GM04504 (cell line): ENCODE measurements around the gene PET117.
"Not testable (repeated sequence)": the region's sequence is repeated elsewhere in the genome, so short reads cannot be mapped to it uniquely, and the experiment has no call there.

ENCODE experiments used
- DNase-seq: peaks from one replicate; pipeline ENCODE4 v3.0.0-alpha.2; 2012; ENCODE audit warnings: low read depth

The PET117 gene, protein sequence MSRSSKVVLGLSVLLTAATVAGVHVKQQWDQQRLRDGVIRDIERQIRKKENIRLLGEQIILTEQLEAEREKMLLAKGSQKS

DNA sequence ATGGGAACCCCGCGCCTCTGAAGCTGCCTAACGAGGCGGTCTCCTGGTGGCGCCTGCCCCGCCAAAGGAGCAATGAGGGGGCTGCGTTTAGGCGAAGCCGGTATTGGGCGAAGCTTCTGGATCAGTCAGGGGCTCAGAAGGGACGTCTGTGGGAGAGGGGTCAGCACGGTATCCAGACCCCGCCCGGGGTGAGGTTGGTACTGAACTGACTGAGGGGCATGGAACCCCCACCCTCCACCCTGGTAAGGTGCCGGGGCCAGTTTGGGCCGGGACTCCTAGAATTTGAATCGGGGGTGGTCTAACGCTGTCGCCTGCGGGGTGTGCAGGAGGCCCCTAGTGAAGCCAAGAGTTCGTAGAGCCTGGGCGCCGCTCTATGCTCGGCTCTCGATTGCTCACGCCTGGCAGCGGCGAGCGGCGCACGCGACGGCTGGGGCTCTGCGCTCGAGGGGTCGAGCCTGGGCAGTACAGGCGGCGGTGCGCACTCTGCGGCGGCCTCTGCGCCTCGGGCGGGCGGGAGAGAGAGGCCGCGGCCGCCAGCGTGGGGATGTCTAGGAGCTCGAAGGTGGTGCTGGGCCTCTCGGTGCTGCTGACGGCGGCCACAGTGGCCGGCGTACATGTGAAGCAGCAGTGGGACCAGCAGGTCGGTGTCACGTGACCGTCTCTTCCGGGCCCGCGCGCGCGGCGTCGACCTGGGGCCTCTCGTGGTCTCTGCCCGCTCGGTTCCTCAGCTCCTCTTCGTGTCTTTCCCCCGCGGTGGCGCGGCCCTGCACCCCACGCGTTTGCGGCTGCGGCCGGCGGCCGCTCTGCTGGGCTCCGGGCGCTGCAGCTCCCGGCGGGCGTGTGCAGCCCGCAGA, at the start of gene PET117, which contains the start of gene KAT14:
Gene PET117, plus strand, starts transcription at position 452 of the 854 bp plus-strand sequence. Its CDS starts 93 bp downstream, at position 545.
Gene KAT14, plus strand, starts transcription at position 452 of the 854 bp plus-strand sequence. CDS start 4,798 bp downstream, outside the sequence.
- peak; percentile 88 for DNase-seq

DNA sequence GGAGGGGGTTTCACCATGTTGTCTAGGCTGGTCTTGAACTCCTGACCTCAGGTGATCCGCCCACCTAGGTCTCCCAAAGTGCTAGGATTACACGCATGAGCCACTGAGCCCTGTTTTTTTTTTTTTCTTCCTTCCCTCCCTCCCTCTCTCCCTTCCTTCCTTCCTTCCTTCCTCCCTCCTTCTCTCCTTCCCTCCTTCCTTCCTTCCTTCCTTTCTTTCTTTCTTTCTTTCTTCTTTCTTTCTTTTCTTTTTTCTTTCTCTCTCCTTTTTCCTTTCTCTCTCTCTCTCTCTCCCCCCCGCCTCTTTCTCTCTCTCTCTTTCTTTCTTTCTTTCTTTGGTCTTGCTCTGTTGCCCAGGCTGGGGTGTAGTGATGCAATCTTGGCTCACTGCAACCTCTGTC, 49.4 kb upstream of the PET117 start:
- DNase-seq = not testable (repeated sequence)

DNA sequence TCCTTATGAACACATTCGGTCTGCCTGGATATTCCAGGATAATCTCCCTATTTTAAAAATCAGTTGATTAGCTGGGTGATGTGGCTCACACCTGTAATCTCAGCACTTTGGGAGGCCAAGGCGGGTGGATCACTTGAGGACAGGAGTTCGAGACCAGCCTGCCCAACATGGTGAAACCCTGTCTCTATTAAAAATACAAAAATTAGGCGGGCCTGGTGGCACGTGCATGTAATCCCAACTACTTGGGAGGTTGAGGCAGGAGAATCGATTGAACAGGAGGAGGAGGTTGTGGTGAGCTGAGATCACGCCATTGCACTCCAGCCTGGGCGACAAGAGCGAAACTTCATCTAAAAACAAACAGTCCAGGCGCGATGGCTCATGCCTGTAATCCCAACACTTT, 48.8 kb upstream of the PET117 start:
- not testable (repeated sequence) for DNase-seq

DNA sequence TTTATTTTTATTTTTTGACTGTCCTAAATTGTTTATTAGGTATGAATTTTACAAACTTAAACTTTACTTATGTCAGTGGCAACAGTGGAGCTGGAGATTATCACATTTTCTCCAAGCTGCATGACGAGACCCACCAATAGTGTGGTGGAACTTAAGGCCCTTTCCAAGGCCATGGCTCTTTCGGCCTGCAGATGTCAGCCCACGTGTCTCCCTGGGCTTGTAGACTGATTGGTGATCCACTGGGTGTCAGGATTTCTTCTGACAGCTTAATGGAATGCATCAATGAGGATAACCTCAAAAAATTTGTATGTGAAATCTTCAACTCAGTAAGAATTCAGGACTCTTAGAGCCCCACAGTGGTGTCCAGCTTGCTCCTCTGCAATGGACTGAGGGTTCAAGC, 47.6 kb upstream of the PET117 start:
- no peak for DNase-seq

DNA sequence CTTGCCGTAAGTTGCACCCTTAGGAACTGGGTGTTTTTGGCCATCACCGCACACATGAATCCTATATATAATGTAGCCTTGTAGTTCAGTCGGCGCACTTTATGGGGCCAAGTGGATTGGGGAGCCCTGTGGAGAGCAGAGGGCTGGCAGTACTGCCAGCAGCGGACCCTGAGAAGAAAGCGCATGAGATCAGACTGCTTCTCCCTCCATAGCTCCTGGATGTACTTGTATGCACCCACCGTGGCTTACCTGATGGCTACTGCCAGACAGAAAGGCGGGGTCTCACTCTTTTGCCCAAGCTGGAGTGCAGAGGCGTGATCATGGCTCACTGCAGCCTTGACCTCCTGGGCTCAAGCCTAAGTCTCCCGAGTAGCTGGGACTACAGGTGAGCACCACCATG, 47.2 kb upstream of the PET117 start:
- no peak for DNase-seq

DNA sequence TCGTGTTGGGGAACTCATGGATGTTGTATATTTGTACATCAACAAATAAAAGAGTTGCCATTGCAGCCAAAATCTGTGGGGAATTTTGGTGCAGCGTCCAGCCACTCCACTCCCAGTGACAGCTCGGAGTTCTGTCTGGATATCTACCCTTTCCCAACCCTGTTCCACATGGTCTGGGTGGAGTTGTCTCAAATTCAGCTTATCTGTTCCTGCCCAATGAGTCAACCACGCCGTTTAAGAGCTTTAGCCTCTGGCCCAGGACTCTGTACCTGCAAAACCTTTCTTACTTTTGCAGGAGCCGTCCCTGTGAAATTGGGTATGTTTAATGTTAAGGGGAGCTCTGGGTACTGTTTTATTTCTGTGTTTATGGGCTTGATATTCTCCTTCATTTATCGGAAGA, 46.0 kb upstream of the PET117 start:
- DNase-seq = no peak

DNA sequence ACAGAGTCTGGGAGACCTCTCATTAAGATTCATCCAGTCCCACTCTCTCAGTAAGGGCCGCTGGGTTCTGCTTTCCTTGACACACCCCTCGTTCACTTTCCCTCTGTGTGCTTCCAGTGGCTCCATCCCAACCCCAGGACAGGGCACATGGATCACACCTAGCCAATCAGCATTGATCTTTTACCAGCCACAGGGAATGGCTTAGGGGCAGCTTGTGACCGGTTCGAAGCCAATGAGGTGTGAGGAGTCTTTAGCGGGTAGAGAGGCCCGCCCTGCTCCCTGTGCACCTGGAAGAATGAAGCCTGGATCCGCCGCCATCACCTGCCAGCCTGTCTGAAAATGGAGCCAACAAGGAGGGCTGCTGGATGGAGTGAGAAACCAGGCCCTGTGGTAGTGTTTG, 44.8 kb upstream of the PET117 start:
- no peak for DNase-seq

DNA sequence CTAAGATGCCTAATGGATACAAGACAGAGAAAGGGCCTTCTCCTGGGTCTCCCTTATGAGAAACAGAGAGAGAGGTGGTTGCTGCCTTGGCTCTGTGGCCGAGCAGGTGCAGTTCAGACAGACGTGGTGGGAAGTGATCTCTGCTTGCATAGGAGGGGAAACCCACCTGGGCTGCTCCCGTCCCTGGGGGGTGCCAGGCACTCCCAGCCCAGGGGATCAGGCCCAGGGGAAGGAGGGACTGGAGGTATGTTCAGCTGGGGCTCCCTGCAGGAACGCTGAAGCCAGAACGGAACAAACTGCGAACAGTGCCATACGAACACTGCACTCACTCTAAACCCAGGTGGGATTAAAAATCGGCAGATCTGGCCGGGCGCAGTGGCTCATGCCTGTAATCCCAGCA, 44.3 kb upstream of the PET117 start:
- no peak for DNase-seq

DNA sequence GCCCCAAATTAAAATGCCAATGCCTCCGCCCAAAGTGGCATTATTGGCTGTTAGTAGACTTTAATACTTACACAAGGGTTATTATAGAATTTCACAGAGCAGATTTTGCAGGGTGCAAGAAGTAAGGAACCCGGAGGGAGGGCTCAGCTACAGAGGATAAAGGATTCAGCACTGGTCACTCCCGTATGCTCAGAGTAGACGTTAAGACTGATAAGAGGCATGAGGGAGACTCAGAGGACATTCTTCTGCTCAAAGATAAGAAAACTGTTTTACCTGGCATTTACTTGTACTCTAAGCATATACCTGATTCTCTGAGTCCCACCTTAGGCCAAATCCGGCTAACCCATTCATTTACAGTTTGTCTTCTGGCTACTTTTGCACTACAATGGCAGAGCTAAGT, 43.5 kb upstream of the PET117 start:
- DNase-seq = no peak

DNA sequence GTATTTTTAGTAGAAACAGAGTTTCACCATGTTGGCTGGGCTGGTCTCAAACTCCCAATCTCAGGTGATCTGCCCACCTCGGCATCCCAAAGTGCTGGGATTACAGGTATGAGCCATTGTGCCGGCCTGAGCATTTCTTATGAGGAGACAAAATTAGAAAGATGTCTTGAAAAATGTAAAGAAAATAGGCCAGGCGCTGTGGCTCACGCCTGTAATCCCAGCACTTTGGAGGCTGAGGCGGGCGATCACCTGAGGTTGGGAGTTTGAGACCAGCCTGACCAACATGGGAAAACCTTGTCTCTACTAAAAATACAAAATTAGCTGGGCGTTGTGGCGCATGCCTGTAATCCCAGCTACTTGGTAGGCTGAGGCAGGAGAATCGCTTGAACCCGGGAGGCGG, 37.1 kb upstream of the PET117 start:
- not testable (repeated sequence) for DNase-seq

DNA sequence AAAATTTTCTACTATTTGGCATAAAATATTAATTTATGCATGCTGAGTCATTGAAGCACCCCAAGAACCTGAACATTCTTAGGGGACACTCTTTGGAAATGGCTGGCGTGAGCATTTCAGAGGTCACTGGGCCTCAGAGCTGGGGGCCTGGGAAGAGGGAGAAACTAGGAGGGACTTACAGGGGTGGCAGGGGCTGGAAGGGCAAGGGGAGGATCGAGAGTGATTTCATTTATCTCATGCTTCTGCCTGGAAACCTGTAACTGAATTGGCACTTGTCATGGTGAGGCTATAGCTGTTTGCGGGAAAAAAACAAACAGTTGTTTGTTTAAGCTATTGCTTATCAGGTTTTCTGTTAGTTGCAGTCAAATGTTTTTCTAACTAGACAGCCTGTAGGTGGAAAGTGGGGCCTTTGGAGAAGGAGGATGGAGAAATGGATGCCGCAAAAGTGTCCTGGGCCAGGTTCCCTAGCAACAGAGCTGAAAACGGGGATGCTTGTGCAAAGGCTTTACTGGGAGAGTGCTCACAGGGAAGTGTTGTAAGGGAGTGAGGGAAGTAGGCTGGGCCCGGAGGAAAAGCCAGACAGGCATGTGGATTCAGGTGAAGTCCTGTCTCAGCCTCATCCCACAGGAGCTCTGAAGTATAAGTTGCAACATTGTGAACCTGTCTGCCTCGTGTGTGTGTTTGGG, 36.4 kb upstream of the PET117 start:
- DNase-seq = no peak

DNA sequence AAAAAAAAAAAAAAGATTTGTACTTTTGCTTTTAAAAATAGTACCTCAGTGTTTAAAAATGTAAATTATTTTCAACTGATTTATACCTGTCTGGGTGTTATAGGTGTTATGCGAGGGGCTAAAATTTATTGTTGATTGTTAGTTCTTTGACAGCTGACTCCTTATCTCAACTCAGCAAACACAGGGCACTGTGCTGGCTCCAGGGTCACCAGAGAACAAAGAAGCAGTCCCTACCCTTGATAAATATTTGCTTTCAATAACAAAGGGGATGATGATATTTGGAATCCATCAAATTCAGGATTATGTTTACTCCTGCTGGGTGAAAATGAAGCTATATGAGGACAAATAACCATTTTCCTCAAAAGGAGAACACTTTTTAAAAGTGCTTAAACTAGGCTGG, 34.2 kb upstream of the PET117 start:
- DNase-seq = no peak

DNA sequence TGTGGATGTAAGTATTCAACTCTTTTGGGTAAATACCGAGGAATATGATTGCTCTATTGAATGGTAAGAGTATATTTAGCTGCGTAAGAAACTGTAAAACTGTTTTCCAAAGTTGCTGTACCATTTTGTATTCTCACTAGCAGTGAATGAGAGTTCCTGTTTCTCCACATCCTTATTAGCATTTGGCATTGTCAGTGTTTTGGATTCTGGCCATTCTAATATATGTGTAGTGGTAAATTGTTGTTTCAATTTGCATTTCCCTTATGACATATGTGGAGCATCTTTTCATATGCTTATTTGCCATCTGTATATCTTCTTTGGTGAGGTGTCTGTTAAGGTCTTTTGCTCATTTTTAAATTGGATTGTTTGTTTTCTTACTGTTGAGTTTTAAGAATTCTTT, 29.3 kb upstream of the PET117 start:
- no peak for DNase-seq

DNA sequence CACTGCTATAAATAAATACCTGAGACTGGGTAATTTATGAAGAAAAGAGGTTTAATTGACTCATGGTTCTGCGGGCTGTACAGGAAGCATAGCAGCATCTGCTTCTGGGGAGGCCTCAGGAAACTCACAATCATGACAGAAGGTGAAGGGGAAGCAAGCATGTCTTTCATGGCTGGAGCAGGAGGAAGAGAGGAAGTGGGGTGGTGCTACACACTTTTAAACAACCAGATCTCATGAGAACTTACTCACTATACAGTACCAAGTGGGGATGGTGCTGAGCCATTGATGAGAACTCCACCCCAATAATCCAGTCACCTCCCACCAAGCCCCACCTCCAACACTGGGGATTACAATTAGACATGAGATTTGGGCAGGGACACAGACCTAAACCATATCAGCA, 9.1 kb upstream of the PET117 start:
- DNase-seq = not testable (repeated sequence)

DNA sequence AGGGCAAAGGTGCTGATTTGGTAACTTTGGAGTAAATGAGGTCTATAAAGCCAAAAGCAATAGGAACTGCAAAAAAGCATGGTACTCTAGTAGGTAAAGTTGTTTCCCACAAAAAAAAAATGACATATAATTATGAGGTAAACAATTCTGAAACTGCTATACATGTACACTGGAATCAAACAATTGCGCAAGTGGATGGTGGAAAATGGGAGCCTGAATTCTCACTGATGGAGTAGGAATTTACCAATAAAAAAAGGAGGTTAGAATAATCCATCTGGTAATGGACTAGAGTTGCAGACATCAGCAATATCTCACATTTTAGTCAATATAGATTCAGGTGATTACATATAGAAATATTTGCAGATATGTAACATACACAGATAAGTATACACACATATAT, 5.0 kb upstream of the PET117 start:
- DNase-seq = no peak

DNA sequence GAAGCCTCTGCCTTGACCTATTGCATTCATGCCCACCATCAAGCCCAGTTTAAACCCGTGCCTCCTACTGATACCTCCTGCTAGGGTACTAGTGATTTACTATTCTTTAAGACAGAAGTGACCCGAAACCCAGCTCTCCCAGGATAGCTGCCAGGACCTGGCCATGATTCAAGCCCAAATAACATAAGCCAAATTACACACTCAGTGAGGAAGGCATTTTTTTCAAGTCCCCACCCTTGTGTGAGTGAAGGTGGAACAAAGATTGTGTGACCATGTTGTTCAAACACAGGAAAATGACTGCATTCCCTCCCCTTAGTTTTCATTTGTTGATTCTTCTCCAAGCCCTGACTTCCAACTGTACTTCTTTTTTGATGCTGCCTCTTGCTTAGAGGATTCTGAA, 3.7 kb upstream of the PET117 start:
- no peak for DNase-seq

DNA sequence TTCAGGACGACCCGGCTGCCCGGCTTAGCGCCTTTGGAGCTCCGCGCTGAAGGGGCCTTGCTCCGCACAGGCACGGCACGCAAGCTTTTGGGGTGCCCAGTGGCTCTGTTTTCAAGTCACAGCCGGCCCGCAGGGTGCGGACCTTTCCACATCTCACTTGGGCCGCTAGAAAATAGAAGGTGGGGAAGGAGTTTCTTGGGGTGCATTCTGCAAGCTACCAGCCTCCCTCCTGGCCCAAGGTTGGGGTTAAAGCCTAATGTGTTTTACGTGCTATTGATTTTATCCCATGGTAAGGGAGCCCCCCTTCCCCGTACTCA, 561 bp downstream of the PET117 start:
- DNase-seq = no peak

DNA sequence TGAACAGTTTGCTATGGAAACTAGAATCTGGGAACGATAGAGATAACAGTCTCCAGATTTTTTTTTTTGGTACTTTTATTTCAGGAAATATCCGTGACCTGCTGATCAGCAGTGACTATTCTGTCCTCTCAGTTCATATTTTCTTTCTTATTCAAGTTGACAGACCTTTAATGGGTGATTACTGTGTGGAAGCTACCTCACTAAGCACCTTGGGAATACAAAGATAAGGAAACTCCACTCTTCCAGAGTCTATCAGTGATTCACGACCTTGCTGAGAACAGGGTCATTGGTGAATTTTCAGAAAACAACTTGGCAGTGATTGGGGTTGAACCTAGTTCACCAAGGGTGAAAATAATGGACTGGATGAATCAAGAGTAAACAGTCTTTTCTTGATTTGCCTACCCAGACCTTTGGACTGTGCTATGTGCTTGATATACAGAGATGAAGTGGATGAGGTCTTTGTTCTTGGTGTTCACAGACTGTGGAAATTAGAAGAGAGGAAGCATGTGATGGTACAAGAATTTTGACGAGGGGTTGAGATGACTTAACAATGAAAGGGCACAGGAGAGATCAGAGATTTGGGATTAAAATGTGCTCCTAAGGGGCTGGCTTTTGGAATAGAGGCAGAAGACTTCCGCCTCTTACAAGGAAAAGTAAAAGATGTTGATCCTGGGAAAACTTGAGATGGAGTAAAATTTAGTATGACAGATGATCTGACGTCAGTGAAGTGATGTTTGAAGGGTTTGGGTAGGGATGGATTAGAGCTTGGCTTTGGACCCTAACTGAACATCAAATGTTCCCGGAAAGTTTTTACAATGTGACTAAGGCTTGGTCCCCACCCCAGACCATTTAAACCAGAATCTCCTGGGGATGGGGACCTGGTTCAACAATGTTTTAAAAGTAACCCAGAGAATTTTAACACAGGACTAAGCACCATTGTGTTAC, 1.2 kb downstream of the PET117 start:
- DNase-seq = no peak

DNA sequence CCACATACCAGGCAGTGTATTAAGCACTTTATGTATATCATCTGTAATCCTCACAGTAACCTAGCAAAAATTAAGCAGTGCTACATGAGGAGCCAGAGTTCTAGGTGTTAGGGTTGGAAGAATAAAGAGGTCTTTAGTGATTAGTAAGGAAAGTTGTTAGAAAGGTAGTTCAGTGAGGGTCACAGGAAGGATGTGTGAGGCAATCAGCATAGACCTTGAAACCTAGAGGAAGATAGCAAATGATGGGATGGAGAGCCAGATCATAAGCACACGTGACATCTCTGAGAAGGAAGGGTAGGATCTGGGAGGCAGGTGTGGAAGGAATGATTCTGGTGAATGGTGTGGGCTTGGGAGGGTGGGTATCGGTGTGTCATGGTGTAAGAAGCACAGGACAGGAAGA, 2.2 kb downstream of the PET117 start:
- DNase-seq = no peak

DNA sequence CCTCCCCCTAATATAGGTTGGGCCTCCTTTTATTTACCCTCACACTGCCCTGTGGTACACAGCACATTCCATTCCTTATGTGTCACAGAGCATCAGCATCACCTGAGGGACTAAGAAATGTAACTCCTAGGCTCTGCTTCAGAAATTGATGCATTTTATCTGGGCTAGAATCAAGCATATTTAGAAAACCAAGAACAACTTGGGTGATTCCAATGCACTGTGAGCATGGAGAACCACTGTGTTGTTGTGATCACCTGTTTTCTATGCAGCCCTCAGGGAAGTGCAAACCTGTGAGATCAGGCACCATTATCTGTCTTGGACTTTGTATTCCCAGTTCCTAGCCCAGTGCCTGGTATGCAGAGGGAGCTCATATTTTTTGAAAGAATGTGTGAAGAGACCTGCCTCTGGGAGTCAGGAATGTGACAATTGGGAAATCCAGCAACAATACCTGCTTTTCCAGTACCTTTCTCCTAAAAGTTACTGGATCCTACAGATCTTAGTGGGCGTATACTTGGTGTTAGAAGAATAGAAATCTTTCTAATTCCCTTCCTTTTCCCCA, 7.0 kb downstream of the PET117 start:
- no peak for DNase-seq

DNA sequence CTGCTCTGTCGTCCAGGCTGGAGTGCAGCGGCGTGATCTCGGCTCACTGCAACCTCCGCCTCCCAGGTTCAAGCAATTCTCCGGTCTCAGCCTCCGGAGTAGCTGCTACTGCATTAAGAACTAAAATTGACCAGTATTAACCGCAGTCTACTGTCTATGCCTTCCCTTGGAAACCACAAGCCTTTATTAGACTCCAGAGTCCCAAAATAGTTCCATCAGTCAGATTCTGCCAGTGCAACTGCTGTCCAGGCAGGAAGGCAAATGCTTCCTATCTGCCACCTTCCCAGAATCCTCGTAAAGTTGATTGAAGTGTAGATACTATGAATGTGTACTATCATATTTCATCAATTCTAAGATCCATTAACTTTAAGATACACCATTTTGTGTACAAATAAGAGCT, 16.7 kb downstream of the PET117 start:
- no peak for DNase-seq

DNA sequence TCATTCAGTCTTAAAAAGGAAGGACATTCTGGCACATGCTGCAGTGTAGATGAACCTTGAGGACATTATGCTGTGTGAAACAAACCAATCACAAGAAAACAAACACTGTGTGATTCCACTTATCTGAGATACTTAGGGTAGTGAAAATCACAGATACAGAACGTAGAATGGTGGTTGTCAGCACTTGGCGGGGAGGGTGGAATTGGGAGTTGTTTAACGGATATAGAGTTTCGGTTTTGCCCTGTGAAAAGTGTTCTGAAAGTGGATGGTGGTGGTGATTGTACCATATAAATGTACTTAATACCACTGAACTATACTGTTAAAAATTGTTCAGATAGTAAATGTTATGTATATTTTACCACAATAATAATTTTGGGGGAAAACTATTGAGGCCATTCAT, 18.4 kb downstream of the PET117 start:
- DNase-seq = no peak
